ENCODE measurements around the gene NADSYN1. TPM values are rescaled to one million over a fixed set of nuclear protein-coding genes. Genes with fewer than 3 reads are reported as not detected.
A peak's percentile ranks its signal among the peaks of the same experiment; 100 is the strongest.

NADSYN1 gene
- total RNA-seq (2021; ENCODE audit: unreplicated experiment) (58.2 TPM), Bru-seq, nascent RNA (percentile 64 among the genes with signal in this experiment), BruChase-seq, experiment 1, labeled RNA remaining after a 6-hour chase (percentile 72 among the genes with signal in this experiment), BruChase-seq, experiment 2, labeled RNA remaining after a 2-hour chase (percentile 72 among the genes with signal in this experiment)
- 44.8 and 50.1 TPM in 2 replicates for polyA plus RNA-seq (2012)
- long read RNA-seq, transcript NADSYN1-201 (21 exons, 2,773 nt), result major isoform, 13 of 48 reads
- long read RNA-seq, partial matches to known transcripts, result 13 of 48 reads
- long read RNA-seq, other reads (novel, unspliced or antisense), result 18 of 48 reads

DNA sequence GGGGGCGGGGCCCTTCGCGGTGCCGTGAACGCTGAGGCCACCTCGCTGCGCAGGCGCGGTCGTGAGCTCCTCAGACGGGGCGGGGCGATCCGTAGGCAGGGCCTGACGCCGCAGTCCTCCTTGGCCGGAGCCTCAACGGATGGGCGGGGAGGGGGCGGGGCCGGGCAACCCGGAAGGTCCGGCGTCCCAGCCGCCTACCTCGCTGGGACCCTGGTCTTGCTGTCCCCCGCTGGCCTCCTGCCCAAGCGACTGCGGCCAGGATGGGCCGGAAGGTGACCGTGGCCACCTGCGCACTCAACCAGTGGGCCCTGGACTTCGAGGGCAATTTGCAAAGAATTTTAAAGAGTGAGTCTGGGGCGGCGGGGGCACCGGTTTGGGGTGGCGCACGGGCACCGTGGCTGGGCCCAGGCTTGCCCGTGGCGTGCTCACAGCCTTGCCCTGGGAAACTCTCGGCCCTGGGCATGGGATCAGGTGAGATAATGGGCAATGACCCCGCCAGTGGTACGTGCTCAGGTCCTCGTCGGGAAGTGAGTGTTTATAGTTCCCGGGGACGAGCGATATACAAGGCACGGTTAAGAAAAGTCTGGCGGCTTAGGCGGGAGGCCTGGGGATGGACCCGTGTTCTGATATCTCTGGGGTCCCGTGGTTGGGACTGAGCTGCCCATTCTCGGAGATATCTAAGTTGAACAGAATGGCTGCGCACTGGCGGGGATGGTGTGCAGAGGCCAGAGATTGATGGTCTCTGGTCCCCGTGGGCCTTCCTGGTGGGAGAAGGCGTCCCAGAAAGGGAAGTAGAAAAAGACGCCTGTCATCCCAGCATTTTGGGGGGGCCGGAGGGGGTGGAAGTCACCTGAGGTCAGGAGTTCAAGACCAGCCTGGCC lies at the start of gene NADSYN1:
Gene NADSYN1, plus strand, starts transcription at position 167 of the 881 bp plus-strand sequence. Its CDS starts 94 bp downstream, at position 261.
- peaks cover 16 to 25% of the 10 kb centered on the region in 2 experiments; a peak in 3 of 4 replicates for H3K36me3 ChIP-seq (ENCODE audit: control insufficient read depth in 1 of 2, insufficient read depth in 2 of 2, low read length in 2 of 2)
- ATAC-seq (peak; percentile 80), DNase-seq (ENCODE audit: low read depth, low spot score) (peak; percentile 80)
- H3K4me3 ChIP-seq (replicated peaks in 1 of 2; ENCODE audit: low read depth in 1 of 2, low read length in 2 of 2), result peak within 1 kb of the TSS; percentile 93 to 99
- no peak within 1 kb of the TSS for H2AFZ ChIP-seq (ENCODE audit: low read depth, low read length, poor library complexity, severe bottlenecking)
- H3K4me1 ChIP-seq (ENCODE audit: control insufficient read depth in 1 of 2, insufficient read depth in 2 of 2, low read length in 2 of 2), result peaks cover 7 to 21% of the 10 kb centered on the region in 2 experiments; a peak in 2 of 4 replicates
- TF ChIP-seq, protein P1, sequence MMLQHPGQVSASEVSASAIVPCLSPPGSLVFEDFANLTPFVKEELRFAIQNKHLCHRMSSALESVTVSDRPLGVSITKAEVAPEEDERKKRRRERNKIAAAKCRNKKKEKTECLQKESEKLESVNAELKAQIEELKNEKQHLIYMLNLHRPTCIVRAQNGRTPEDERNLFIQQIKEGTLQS (IDR thresholded peaks at IDR 0.05), result no peak
- TF ChIP-seq, protein P2, sequence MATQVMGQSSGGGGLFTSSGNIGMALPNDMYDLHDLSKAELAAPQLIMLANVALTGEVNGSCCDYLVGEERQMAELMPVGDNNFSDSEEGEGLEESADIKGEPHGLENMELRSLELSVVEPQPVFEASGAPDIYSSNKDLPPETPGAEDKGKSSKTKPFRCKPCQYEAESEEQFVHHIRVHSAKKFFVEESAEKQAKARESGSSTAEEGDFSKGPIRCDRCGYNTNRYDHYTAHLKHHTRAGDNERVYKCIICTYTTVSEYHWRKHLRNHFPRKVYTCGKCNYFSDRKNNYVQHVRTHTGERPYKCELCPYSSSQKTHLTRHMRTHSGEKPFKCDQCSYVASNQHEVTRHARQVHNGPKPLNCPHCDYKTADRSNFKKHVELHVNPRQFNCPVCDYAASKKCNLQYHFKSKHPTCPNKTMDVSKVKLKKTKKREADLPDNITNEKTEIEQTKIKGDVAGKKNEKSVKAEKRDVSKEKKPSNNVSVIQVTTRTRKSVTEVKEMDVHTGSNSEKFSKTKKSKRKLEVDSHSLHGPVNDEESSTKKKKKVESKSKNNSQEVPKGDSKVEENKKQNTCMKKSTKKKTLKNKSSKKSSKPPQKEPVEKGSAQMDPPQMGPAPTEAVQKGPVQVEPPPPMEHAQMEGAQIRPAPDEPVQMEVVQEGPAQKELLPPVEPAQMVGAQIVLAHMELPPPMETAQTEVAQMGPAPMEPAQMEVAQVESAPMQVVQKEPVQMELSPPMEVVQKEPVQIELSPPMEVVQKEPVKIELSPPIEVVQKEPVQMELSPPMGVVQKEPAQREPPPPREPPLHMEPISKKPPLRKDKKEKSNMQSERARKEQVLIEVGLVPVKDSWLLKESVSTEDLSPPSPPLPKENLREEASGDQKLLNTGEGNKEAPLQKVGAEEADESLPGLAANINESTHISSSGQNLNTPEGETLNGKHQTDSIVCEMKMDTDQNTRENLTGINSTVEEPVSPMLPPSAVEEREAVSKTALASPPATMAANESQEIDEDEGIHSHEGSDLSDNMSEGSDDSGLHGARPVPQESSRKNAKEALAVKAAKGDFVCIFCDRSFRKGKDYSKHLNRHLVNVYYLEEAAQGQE (IDR thresholded peaks at IDR 0.05; ENCODE audit: low read depth), result no peak
- TF ChIP-seq EZH2 (IDR thresholded peaks at IDR 0.05) (no peak), ZFX (IDR thresholded peaks at IDR 0.05) (peak; percentile 84), EGR1 (IDR thresholded peaks at IDR 0.05; ENCODE audit: low read depth) (peak; percentile 58; the same call in 1 of the 2 replicates), POLR2AphosphoS5 (IDR thresholded peaks at IDR 0.05; ENCODE audit: low read depth, low read length) (peak; percentile 80), SIN3A (IDR thresholded peaks at IDR 0.05; ENCODE audit: low read depth) (peak; percentile 64; the same call in 1 of the 2 replicates), SP1 (IDR thresholded peaks at IDR 0.05; ENCODE audit: low read depth) (no peak; the same call in 1 of the 2 replicates)
- TF ChIP-seq, protein P3, sequence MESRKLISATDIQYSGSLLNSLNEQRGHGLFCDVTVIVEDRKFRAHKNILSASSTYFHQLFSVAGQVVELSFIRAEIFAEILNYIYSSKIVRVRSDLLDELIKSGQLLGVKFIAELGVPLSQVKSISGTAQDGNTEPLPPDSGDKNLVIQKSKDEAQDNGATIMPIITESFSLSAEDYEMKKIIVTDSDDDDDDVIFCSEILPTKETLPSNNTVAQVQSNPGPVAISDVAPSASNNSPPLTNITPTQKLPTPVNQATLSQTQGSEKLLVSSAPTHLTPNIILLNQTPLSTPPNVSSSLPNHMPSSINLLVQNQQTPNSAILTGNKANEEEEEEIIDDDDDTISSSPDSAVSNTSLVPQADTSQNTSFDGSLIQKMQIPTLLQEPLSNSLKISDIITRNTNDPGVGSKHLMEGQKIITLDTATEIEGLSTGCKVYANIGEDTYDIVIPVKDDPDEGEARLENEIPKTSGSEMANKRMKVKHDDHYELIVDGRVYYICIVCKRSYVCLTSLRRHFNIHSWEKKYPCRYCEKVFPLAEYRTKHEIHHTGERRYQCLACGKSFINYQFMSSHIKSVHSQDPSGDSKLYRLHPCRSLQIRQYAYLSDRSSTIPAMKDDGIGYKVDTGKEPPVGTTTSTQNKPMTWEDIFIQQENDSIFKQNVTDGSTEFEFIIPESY (IDR thresholded peaks at IDR 0.05; ENCODE audit: extremely low read depth, insufficient replicate concordance, low read length), result no peak
- TF ChIP-seq, protein P4, sequence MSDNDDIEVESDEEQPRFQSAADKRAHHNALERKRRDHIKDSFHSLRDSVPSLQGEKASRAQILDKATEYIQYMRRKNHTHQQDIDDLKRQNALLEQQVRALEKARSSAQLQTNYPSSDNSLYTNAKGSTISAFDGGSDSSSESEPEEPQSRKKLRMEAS (IDR thresholded peaks at IDR 0.05), result peak; percentile 69
- no peaks in the 10 kb centered on the region for H3K9me3 ChIP-seq (ENCODE audit: control insufficient read depth in 1 of 2, insufficient read depth in 1 of 2, low read depth in 1 of 2, low read length in 2 of 2)
- H3K79me2 ChIP-seq (ENCODE audit: insufficient read depth, low read length), result peaks cover 46% of the 10 kb centered on the region
- BruUV-seq (replicated peaks), result TSS peak; percentile 19
- intact Hi-C loops (cut with micrococcal nuclease), result no loop called here
- peak within 1 kb of the TSS; percentile 92 for H3K9ac ChIP-seq (ENCODE audit: low read length)
- RAD21 ChIA-PET (ENCODE audit: low non-redundant PET in 1 of 2, low total read pairs in 2 of 2, uncharacterized antibody in 2 of 2, unreplicated experiment in 2 of 2), result interaction anchor here in 1 of 2 experiments (0.7 kb wide), 1 partner anchor 28 kb away, joined by 4 read pairs; no protein-coding TSS in a partner anchor
- peaks cover 3% of the 10 kb centered on the region; the same call in 1 of the 2 replicates for H4K20me1 ChIP-seq (ENCODE audit: insufficient read depth)
- CTCF ChIA-PET, result interaction anchor here (0.6 to 1.1 kb wide), 6 partner anchors 33 to 366 kb away, joined by 3 to 5 read pairs (median 4); no protein-coding TSS in a partner anchor
- peak within 1 kb of the TSS; percentile 88 for H3K4me2 ChIP-seq (ENCODE audit: low read length)
- no peaks in the 10 kb centered on the region for H3K9me2 ChIP-seq (ENCODE audit: insufficient read depth)
- POLR2A ChIA-PET, result interaction anchor here (0.6 to 0.7 kb wide), 3 partner anchors 33 to 599 kb away, joined by 3 to 8 read pairs (median 4); no protein-coding TSS in a partner anchor
- H3K27ac ChIP-seq (ENCODE audit: low read depth, low read length), result peak within 1 kb of the TSS; percentile 50
- H3K27me3 ChIP-seq (ENCODE audit: insufficient read depth, low read length), result no peaks in the 10 kb centered on the region

Measured in HCT116 (cell line).